Activated T-helper 1 cell treated with anti-CD3 and anti-CD28 coated beads, Interleukin-12 subunit alpha, Interleukin-12 subunit beta, Interleukin-2, Interleukin-4 antibody, amounts not matched to agents 30 ng/mL and 10 ng/mL and 1 ng/mL, durations not matched to agents 14 hours and 24 hours and 36 hours (primary cell): ENCODE data around the gene PACRGL. TPM values are rescaled to one million over a fixed set of nuclear protein-coding genes. Genes with fewer than 3 reads are reported as not detected.
A peak's percentile ranks its signal among the peaks of the same experiment; 100 is the strongest.
"Not testable (repeated sequence)": the region's sequence is repeated elsewhere in the genome, so short reads cannot be mapped to it uniquely, and the experiment has no call there.

ENCODE experiments used
- DNase-seq: peaks from one replicate; pipeline ENCODE4 v3.0.0; 2021; ENCODE audit warnings: low spot score
- H3K27ac Mint-ChIP-seq: one replicate; pipeline ENCODE4 v1.8.0; 2021; ENCODE audit warnings: mild to moderate bottlenecking, mixed read lengths
- H3K27me3 Mint-ChIP-seq: one replicate; pipeline ENCODE4 v1.8.0; 2022; ENCODE audit warnings: mild to moderate bottlenecking, moderate library complexity, mixed read lengths; ENCODE audit not compliant: insufficient read depth
- H3K36me3 Mint-ChIP-seq: one replicate; pipeline ENCODE4 v1.8.0; 2021; ENCODE audit warnings: low read depth, mixed read lengths
- H3K4me1 Mint-ChIP-seq: one replicate; pipeline ENCODE4 v1.8.0; 2021; ENCODE audit warnings: low read depth, mixed read lengths
- H3K4me3 Mint-ChIP-seq: one replicate; pipeline ENCODE4 v1.8.0; 2021; ENCODE audit warnings: mild to moderate bottlenecking, moderate library complexity, mixed read lengths
- H3K9me3 Mint-ChIP-seq: one replicate; pipeline ENCODE4 v1.8.0; 2021; ENCODE audit warnings: mixed read lengths
- intact Hi-C: fragments of 100-400 bp; cut with micrococcal nuclease; formaldehyde crosslinking; loops from one replicate; pipeline ENCODE4 v1.15.1; 2024
- total RNA-seq: library from RNA; stranded (reverse); gene quantifications from 2 replicates; pipeline ENCODE4 v1.2.3, GENCODE V29; 2022

Gene PACRGL
- total RNA-seq, 1 donor from 2014 or later: 17.2 TPM

- no peak for DNase-seq
- no peaks in the 10 kb centered on the region for H3K27me3 Mint-ChIP-seq
- H3K27ac Mint-ChIP-seq: no peak overlapping the region
- intact Hi-C loops: loop anchor here (10.0 kb wide), 1 partner anchor 428 kb away; the partner anchor contains the start of gene SLIT2
- H3K36me3 Mint-ChIP-seq: no peaks in the 10 kb centered on the region
- no peaks in the 10 kb centered on the region for H3K9me3 Mint-ChIP-seq
- H3K4me1 Mint-ChIP-seq: no peaks in the 10 kb centered on the region
- no peak overlapping the region for H3K4me3 Mint-ChIP-seq
These were observed 17.4 kb upstream of the PACRGL start for GRCh38 chr4:20682853-20683252.

GRCh38 chr4:20683766-20684165, 16.5 kb upstream of the PACRGL start:
- Mint-ChIP-seq H3K4me3 (no peak overlapping the region), H3K9me3 (no peaks in the 10 kb centered on the region), H3K4me1 (no peaks in the 10 kb centered on the region), H3K27me3 (no peaks in the 10 kb centered on the region), H3K27ac (no peak overlapping the region), H3K36me3 (no peaks in the 10 kb centered on the region)
- DNase-seq: no peak
- intact Hi-C loops: loop anchor here (2.0 to 10.0 kb wide), 2 partner anchors 429 to 1459 kb away; partner anchors contain the start of gene SLIT2

- H3K4me1 Mint-ChIP-seq: no peaks in the 10 kb centered on the region
- DNase-seq: no peak
- no peaks in the 10 kb centered on the region for H3K9me3 Mint-ChIP-seq
- H3K4me3 Mint-ChIP-seq: no peak overlapping the region
- H3K27me3 Mint-ChIP-seq: peaks cover 7% of the 10 kb centered on the region
- no peak overlapping the region for H3K27ac Mint-ChIP-seq
- H3K36me3 Mint-ChIP-seq: no peaks in the 10 kb centered on the region
- intact Hi-C loops: loop anchor here (1.0 to 10.0 kb wide), 5 partner anchors 266 to 1996 kb away; partner anchors contain the start of gene SLIT2
These were observed 15.2 kb upstream of the PACRGL start for GRCh38 chr4:20684852-20685763.

GRCh38 chr4:20687864-20688263, 12.4 kb upstream of the PACRGL start:
- H3K4me3 Mint-ChIP-seq: no peak overlapping the region
- H3K27ac Mint-ChIP-seq: no peak overlapping the region
- peaks cover 7% of the 10 kb centered on the region for H3K27me3 Mint-ChIP-seq
- no peaks in the 10 kb centered on the region for H3K4me1 Mint-ChIP-seq
- H3K9me3 Mint-ChIP-seq: no peaks in the 10 kb centered on the region
- no peaks in the 10 kb centered on the region for H3K36me3 Mint-ChIP-seq
- intact Hi-C loops: loop anchor here (10.0 kb wide), 1 partner anchor 433 kb away; the partner anchor contains the start of gene SLIT2
- no peak for DNase-seq

- Mint-ChIP-seq H3K4me1 (peaks cover 22% of the 10 kb centered on the region), H3K36me3 (no peaks in the 10 kb centered on the region), H3K9me3 (no peaks in the 10 kb centered on the region), H3K4me3 (no peak overlapping the region), H3K27ac (no peak overlapping the region), H3K27me3 (no peaks in the 10 kb centered on the region)
- intact Hi-C loops: no loop called here
- DNase-seq: no peak
These were observed 3.4 kb upstream of the PACRGL start for GRCh38 chr4:20696815-20697214.

- intact Hi-C loops: no loop called here
- DNase-seq: no peak
- peaks cover 27% of the 10 kb centered on the region for H3K4me1 Mint-ChIP-seq
- no peaks in the 10 kb centered on the region for H3K9me3 Mint-ChIP-seq
- H3K36me3 Mint-ChIP-seq: peaks cover 1% of the 10 kb centered on the region
- no peaks in the 10 kb centered on the region for H3K27me3 Mint-ChIP-seq
- H3K27ac Mint-ChIP-seq: no peak overlapping the region
- H3K4me3 Mint-ChIP-seq: no peak overlapping the region
These were observed 1.9 kb upstream of the PACRGL start for GRCh38 chr4:20698382-20698781.

- no peak overlapping the region for H3K27ac Mint-ChIP-seq
- intact Hi-C loops: no loop called here
- peaks cover 30% of the 10 kb centered on the region for H3K4me1 Mint-ChIP-seq
- H3K27me3 Mint-ChIP-seq: no peaks in the 10 kb centered on the region
- peaks cover 4% of the 10 kb centered on the region for H3K36me3 Mint-ChIP-seq
- no peak for DNase-seq
- H3K4me3 Mint-ChIP-seq: peak overlapping the region; percentile 78
- no peaks in the 10 kb centered on the region for H3K9me3 Mint-ChIP-seq
These were observed 1.4 kb upstream of the PACRGL start for GRCh38 chr4:20698820-20699219.

GRCh38 chr4:20711335-20711734, 11.1 kb downstream of the PACRGL start:
- Mint-ChIP-seq H3K9me3 (peaks cover 1% of the 10 kb centered on the region), H3K36me3 (peaks cover 17% of the 10 kb centered on the region)

GRCh38 chr4:20723019-20723418, 22.8 kb downstream of the PACRGL start:
- Mint-ChIP-seq H3K9me3 (peaks cover 11% of the 10 kb centered on the region), H3K27me3 (no peaks in the 10 kb centered on the region), H3K4me1 (no peaks in the 10 kb centered on the region), H3K36me3 (peaks cover 43% of the 10 kb centered on the region), H3K4me3 (no peak overlapping the region), H3K27ac (no peak overlapping the region)
- no peak for DNase-seq
- intact Hi-C loops: no loop called here

More at GRCh38 chr4:20711335-20711734, 11.1 kb downstream of the PACRGL start:
- no peak overlapping the region for H3K27ac Mint-ChIP-seq
- no peaks in the 10 kb centered on the region for H3K4me1 Mint-ChIP-seq
- intact Hi-C loops: no loop called here
- DNase-seq: no peak
- H3K4me3 Mint-ChIP-seq: no peak overlapping the region
- H3K27me3 Mint-ChIP-seq: no peaks in the 10 kb centered on the region

GRCh38 chr4:20723463-20723862, 23.2 kb downstream of the PACRGL start:
- Mint-ChIP-seq H3K4me1 (no peaks in the 10 kb centered on the region), H3K9me3 (peaks cover 9% of the 10 kb centered on the region), H3K36me3 (peaks cover 40% of the 10 kb centered on the region)

GRCh38 chr4:20724915-20725314, 24.7 kb downstream of the PACRGL start:
- intact Hi-C loops: no loop called here
- no peak for DNase-seq
- H3K36me3 Mint-ChIP-seq: peaks cover 30% of the 10 kb centered on the region
- no peaks in the 10 kb centered on the region for H3K4me1 Mint-ChIP-seq
- H3K4me3 Mint-ChIP-seq: no peak overlapping the region
- no peak overlapping the region for H3K27ac Mint-ChIP-seq
- peaks cover 9% of the 10 kb centered on the region for H3K9me3 Mint-ChIP-seq
- H3K27me3 Mint-ChIP-seq: no peaks in the 10 kb centered on the region

More at GRCh38 chr4:20723463-20723862, 23.2 kb downstream of the PACRGL start:
- no peak for DNase-seq
- intact Hi-C loops: no loop called here
- no peak overlapping the region for H3K4me3 Mint-ChIP-seq
- no peaks in the 10 kb centered on the region for H3K27me3 Mint-ChIP-seq
- H3K27ac Mint-ChIP-seq: no peak overlapping the region

- no peak overlapping the region for H3K4me3 Mint-ChIP-seq
- peaks cover 35% of the 10 kb centered on the region for H3K9me3 Mint-ChIP-seq
- no peaks in the 10 kb centered on the region for H3K4me1 Mint-ChIP-seq
- DNase-seq: no peak
- no peak overlapping the region for H3K27ac Mint-ChIP-seq
- intact Hi-C loops: no loop called here
- no peaks in the 10 kb centered on the region for H3K27me3 Mint-ChIP-seq
- H3K36me3 Mint-ChIP-seq: peaks cover 19% of the 10 kb centered on the region
These were observed 35.7 kb downstream of the PACRGL start for GRCh38 chr4:20735931-20736330.

- H3K27me3 Mint-ChIP-seq, H3K27ac Mint-ChIP-seq, intact Hi-C loops, H3K4me1 Mint-ChIP-seq, DNase-seq, H3K4me3 Mint-ChIP-seq, H3K36me3 Mint-ChIP-seq: not testable (repeated sequence)
- peaks cover 21% of the 10 kb centered on the region for H3K9me3 Mint-ChIP-seq
These were observed 45.7 kb downstream of the PACRGL start for GRCh38 chr4:20746000-20746399.
